Measurements from ENCODE around the gene RPTOR. TPM values are rescaled to one million over a fixed set of nuclear protein-coding genes. Genes with fewer than 3 reads are reported as not detected.

The RPTOR gene
- total and polyA plus RNA-seq, 2 donors (not counting 3 experiments of a cell fraction or from before 2014, with no cell fraction given): 10.7 to 41.8 TPM

- no TSS peak for BruUV-seq (replicated peaks)
- CTCF ChIA-PET: interaction anchor here (1.2 to 1.3 kb wide), 2 partner anchors 10 to 28 kb away, joined by 3 read pairs; no protein-coding TSS in a partner anchor
- Histone ChIP-seq H3K4me2 (ENCODE audit: insufficient read depth, low read length) (no peak overlapping the region), H3K9me1 (replicated peaks; ENCODE audit: control insufficient read depth, extremely low read depth, insufficient read depth, low read length) (no peaks in the 10 kb centered on the region), H3K27me3 (ENCODE audit: control insufficient read depth in 2 of 2, insufficient read depth in 2 of 2, low read length in 2 of 2) (no peaks in the 10 kb centered on the region), H3K9ac (replicated peaks; ENCODE audit: extremely low read depth, insufficient read depth, low read length) (no peak overlapping the region), H3K36me3 (ENCODE audit: control insufficient read depth in 2 of 2, extremely low read depth in 1 of 2, insufficient read depth in 2 of 2, low read length in 2 of 2) (peaks cover 2% of the 10 kb centered on the region in 2 experiments), H4K20me1 (replicated peaks; ENCODE audit: control insufficient read depth, extremely low read depth, insufficient read depth, low read length) (no peaks in the 10 kb centered on the region), H3K4me1 (ENCODE audit: control insufficient read depth, extremely low read depth, insufficient read depth, low read length) (peaks cover 5% of the 10 kb centered on the region), H2AFZ (ENCODE audit: low read depth, low read length) (no peak overlapping the region), H3K9me3 (replicated peaks; ENCODE audit: control insufficient read depth, insufficient read depth, low read length) (no peaks in the 10 kb centered on the region), H3K27ac (ENCODE audit: insufficient read depth, low read depth, low read length) (no peak overlapping the region), H3K79me2 (ENCODE audit: control insufficient read depth, insufficient read depth, low read length) (peaks cover 16% of the 10 kb centered on the region), H3K4me3 (replicated peaks in 1 of 3; ENCODE audit: insufficient read depth in 1 of 3, low read depth in 1 of 3, low read length in 3 of 3) (no peak overlapping the region)
- dilution Hi-C loops (cut with MboI; ENCODE audit: extremely low pct_ligation_motif_present, low sequenced_read_pairs): no loop called here
- FAIRE-seq: no peak
- TF ChIP-seq EZH2 (IDR thresholded peaks at IDR 0.05; ENCODE audit: borderline replicate concordance, low read depth, low read length, severe bottlenecking) (no peak), GATA2 (IDR thresholded peaks at IDR 0.05; ENCODE audit: insufficient read depth, insufficient read length, low read depth, low read length) (no peak), POLR2AphosphoS5 (IDR thresholded peaks at IDR 0.05; ENCODE audit: insufficient read depth, low read depth, low read length) (no peak), JUN (IDR thresholded peaks at IDR 0.05; ENCODE audit: borderline replicate concordance, insufficient read depth, insufficient read length, low read depth) (no peak), MYC (IDR thresholded peaks at IDR 0.05; ENCODE audit: low read depth, low read length) (no peak), FOS (IDR thresholded peaks at IDR 0.05; ENCODE audit: borderline replicate concordance, insufficient read depth, low read length) (no peak)
- POLR2A ChIA-PET: no interaction called here
- intact Hi-C loops (cut with micrococcal nuclease): no loop called here
- no peak for DNase-seq (ENCODE audit: low read depth, low spot score)
Measured at GRCh38 chr17:80621335-80621996, 76.8 kb downstream of the RPTOR start.

- no peak overlapping the region for H3K27ac ChIP-seq (ENCODE audit: insufficient read depth, low read depth, low read length)
- no peaks in the 10 kb centered on the region for H3K27me3 ChIP-seq (ENCODE audit: control insufficient read depth in 2 of 2, insufficient read depth in 2 of 2, low read length in 2 of 2)
- DNase-seq (ENCODE audit: low read depth, low spot score): no peak
- H3K36me3 ChIP-seq (ENCODE audit: control insufficient read depth in 2 of 2, extremely low read depth in 1 of 2, insufficient read depth in 2 of 2, low read length in 2 of 2): peaks cover 2% of the 10 kb centered on the region in 2 experiments
- no peak overlapping the region for H3K4me2 ChIP-seq (ENCODE audit: insufficient read depth, low read length)
- no peaks in the 10 kb centered on the region for H3K9me1 ChIP-seq (replicated peaks; ENCODE audit: control insufficient read depth, extremely low read depth, insufficient read depth, low read length)
- dilution Hi-C loops (cut with MboI; ENCODE audit: extremely low pct_ligation_motif_present, low sequenced_read_pairs): no loop called here
- no peak overlapping the region for H3K9ac ChIP-seq (replicated peaks; ENCODE audit: extremely low read depth, insufficient read depth, low read length)
- H3K4me3 ChIP-seq (replicated peaks in 1 of 3; ENCODE audit: insufficient read depth in 1 of 3, low read depth in 1 of 3, low read length in 3 of 3): no peak overlapping the region
- ChIA-PET POLR2A (no interaction called here), CTCF (interaction anchor here (1.2 kb wide), 1 partner anchor 10 kb away, joined by 3 read pairs; no protein-coding TSS in a partner anchor)
- peaks cover 15% of the 10 kb centered on the region for H3K79me2 ChIP-seq (ENCODE audit: control insufficient read depth, insufficient read depth, low read length)
- no peak overlapping the region for H2AFZ ChIP-seq (ENCODE audit: low read depth, low read length)
- TF ChIP-seq MAX (IDR thresholded peaks at IDR 0.05; ENCODE audit: insufficient read depth, insufficient read length) (no peak), POLR2AphosphoS5 (IDR thresholded peaks at IDR 0.05; ENCODE audit: insufficient read depth, low read depth, low read length) (no peak), MYC (IDR thresholded peaks at IDR 0.05; ENCODE audit: low read depth, low read length) (no peak), EZH2 (IDR thresholded peaks at IDR 0.05; ENCODE audit: borderline replicate concordance, low read depth, low read length, severe bottlenecking) (no peak), POLR2A (IDR thresholded peaks at IDR 0.05; ENCODE audit: low read depth, low read length) (no peak), CTCF (IDR thresholded peaks at IDR 0.05; ENCODE audit: extremely low read depth in 1 of 2, insufficient read depth in 1 of 2, low read depth in 1 of 2, low read length in 2 of 2) (no peak), JUN (IDR thresholded peaks at IDR 0.05; ENCODE audit: borderline replicate concordance, insufficient read depth, insufficient read length, low read depth) (no peak), GATA2 (IDR thresholded peaks at IDR 0.05; ENCODE audit: insufficient read depth, insufficient read length, low read depth, low read length) (no peak), FOS (IDR thresholded peaks at IDR 0.05; ENCODE audit: borderline replicate concordance, insufficient read depth, low read length) (no peak)
- no peaks in the 10 kb centered on the region for H4K20me1 ChIP-seq (replicated peaks; ENCODE audit: control insufficient read depth, extremely low read depth, insufficient read depth, low read length)
- H3K4me1 ChIP-seq (ENCODE audit: control insufficient read depth, extremely low read depth, insufficient read depth, low read length): peaks cover 5% of the 10 kb centered on the region
- intact Hi-C loops (cut with micrococcal nuclease): no loop called here
- FAIRE-seq: no peak
- BruUV-seq (replicated peaks): no TSS peak
- no peaks in the 10 kb centered on the region for H3K9me3 ChIP-seq (replicated peaks; ENCODE audit: control insufficient read depth, insufficient read depth, low read length)
Measured at GRCh38 chr17:80621997-80622357, 77.3 kb downstream of the RPTOR start.

Measured in endothelial cell of umbilical vein (primary cell).